Karpas-422 (cell line): ENCODE results near the gene CDIP1. TPM values are rescaled to one million over a fixed set of nuclear protein-coding genes. Genes with fewer than 3 reads are reported as not detected.

Experiments used
- DNase-seq: peaks from one replicate; pipeline ENCODE4 v3.0.0-alpha.2; 2015
- H2AFZ ChIP-seq: fragments of 200-600 bp; sonication (generic); 2 replicates; pipeline ENCODE4 v1.6.1; 2014; ENCODE audit warnings: antibody characterized with exemption, low read length, mixed read lengths
- H3K27ac ChIP-seq: fragments of 200-600 bp; sonication (generic); 2 replicates; pipeline ENCODE4 v1.5.1; 2014; ENCODE audit warnings: mild to moderate bottlenecking, low read length, moderate library complexity
- H3K27me3 ChIP-seq: fragments of 200-600 bp; sonication (generic); 2 replicates; pipeline ENCODE4 v1.6.1; 2014; ENCODE audit warnings: low read length, mixed read lengths
- H3K36me3 ChIP-seq: fragments of 200-600 bp; sonication (generic); 2 replicates; pipeline ENCODE4 v1.6.1; 2014; ENCODE audit warnings: low read length, mixed read lengths; ENCODE audit not compliant: insufficient read depth
- H3K4me1 ChIP-seq: fragments of 200-600 bp; sonication (generic); 2 replicates; pipeline ENCODE4 v1.6.1; 2014; ENCODE audit warnings: mild to moderate bottlenecking, low read length, mixed read lengths
- H3K4me2 ChIP-seq: fragments of 200-600 bp; sonication (generic); 2 replicates; pipeline ENCODE4 v1.6.1; 2014; ENCODE audit warnings: low read length, low read depth, mild to moderate bottlenecking; ENCODE audit not compliant: poor library complexity, severe bottlenecking
- H3K4me3 ChIP-seq: fragments of 200-600 bp; sonication (generic); 2 replicates; pipeline ENCODE4 v1.5.1; 2014; ENCODE audit warnings: mild to moderate bottlenecking, antibody characterized with exemption, low read length, mixed read lengths
- H3K79me2 ChIP-seq: fragments of 200-600 bp; sonication (generic); 2 replicates; pipeline ENCODE4 v1.6.1; 2014; ENCODE audit warnings: mild to moderate bottlenecking, low read length, mixed read lengths
- H3K9ac ChIP-seq: fragments of 200-600 bp; sonication (generic); 2 replicates; pipeline ENCODE4 v1.6.0; 2014; ENCODE audit warnings: low read length
- H3K9me2 ChIP-seq: fragments of 200-600 bp; sonication (generic), shearing (Covaris generic); replicated peaks from 2 replicates; pipeline ENCODE4 v1.6.0; 2014; ENCODE audit warnings: mild to moderate bottlenecking, low read length, moderate library complexity; ENCODE audit not compliant: insufficient read depth
- H3K9me3 ChIP-seq: fragments of 300-700, 200-600 bp; sonication (generic); 2 replicates; pipeline ENCODE4 v1.6.1; 2014; ENCODE audit warnings: low read length, mixed read lengths
- H4K20me1 ChIP-seq: fragments of 200-600 bp; sonication (generic); 2 replicates; pipeline ENCODE4 v1.6.1; 2014; ENCODE audit warnings: mild to moderate bottlenecking, antibody characterized with exemption, low read length, low read depth; ENCODE audit not compliant: insufficient read depth
- total RNA-seq: library from RNA; depleted of rRNA; stranded (reverse); fragments of >200 nt; shearing (Covaris generic); gene quantifications from 2 replicates; pipeline ENCODE4 v1.2.3, GENCODE V29; 2014; ENCODE audit warnings: low replicate concordance

Gene CDIP1
- total RNA-seq, 1 experiment from 2014 or later, result not detected

DNA sequence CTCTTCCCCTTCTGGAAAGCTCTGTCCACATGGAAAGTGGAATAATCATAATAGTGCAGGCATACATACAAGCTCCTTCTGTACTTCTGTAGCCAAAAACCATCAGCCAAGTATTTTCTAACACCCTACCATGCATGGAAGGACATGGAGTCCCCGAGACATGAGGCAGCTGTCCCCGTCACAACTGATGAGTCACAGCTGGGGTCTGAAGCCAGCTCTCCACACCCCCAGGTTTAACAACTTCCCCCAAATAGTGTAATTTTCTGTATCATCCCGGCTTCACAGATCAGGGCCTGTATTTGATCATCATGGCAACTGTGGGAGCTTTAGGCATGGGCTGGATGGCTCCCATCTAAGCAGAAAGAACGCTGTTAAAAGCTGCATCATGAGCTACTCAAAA, 34.1 kb upstream of the CDIP1 start:
- H3K79me2 ChIP-seq, result no peaks in the 10 kb centered on the region
- H3K9me3 ChIP-seq, result no peaks in the 10 kb centered on the region
- H3K27ac ChIP-seq, result no peak overlapping the region
- H3K36me3 ChIP-seq, result no peaks in the 10 kb centered on the region
- H3K27me3 ChIP-seq, result no peaks in the 10 kb centered on the region
- no peaks in the 10 kb centered on the region for H4K20me1 ChIP-seq
- no peaks in the 10 kb centered on the region for H3K9me2 ChIP-seq
- no peak overlapping the region for H2AFZ ChIP-seq
- DNase-seq, result no peak
- H3K4me3 ChIP-seq, result no peak overlapping the region
- H3K4me1 ChIP-seq, result no peaks in the 10 kb centered on the region
- H3K9ac ChIP-seq, result no peak overlapping the region
- no peak overlapping the region for H3K4me2 ChIP-seq

DNA sequence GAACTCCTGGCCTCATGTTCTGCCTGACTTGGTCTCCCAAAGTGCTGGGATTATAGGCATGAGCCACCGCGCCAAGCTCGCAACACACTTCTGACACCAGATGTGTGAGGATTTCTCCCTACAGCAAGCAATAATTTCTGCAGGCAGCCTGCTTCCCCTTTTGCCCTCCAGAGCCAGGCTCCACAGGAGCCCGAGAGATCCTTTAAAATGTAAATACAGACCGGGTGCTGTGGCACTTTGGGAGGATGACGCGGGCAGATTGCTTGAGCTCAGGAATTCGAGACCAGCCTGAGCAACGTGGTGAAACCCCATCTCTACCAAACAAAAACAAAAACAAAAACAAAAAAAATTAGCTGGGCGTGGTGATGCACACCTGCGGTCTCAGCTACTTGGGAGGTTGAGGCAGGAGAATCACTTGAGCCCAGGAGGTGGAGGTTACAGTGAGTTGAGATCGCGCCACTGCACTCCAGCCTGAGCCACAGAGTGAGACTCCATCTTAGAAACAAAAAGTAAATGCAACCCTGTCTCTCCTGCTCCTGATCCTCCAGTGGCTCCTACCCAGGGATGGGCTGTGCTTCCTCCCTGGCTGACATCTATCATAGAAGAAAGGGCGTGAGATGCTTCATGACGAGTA, 32.2 kb upstream of the CDIP1 start:
- no peaks in the 10 kb centered on the region for H3K79me2 ChIP-seq
- H3K4me3 ChIP-seq, result no peak overlapping the region
- no peak overlapping the region for H3K9ac ChIP-seq
- no peaks in the 10 kb centered on the region for H3K36me3 ChIP-seq
- no peak overlapping the region for H2AFZ ChIP-seq
- H3K27me3 ChIP-seq, result no peaks in the 10 kb centered on the region
- H3K4me1 ChIP-seq, result no peaks in the 10 kb centered on the region
- no peaks in the 10 kb centered on the region for H3K9me3 ChIP-seq
- H4K20me1 ChIP-seq, result no peaks in the 10 kb centered on the region
- DNase-seq, result no peak
- H3K4me2 ChIP-seq, result no peak overlapping the region
- H3K27ac ChIP-seq, result no peak overlapping the region
- H3K9me2 ChIP-seq, result no peaks in the 10 kb centered on the region

- Histone ChIP-seq H3K9ac (no peak overlapping the region), H3K9me2 (no peaks in the 10 kb centered on the region), H2AFZ (no peak overlapping the region), H3K79me2 (no peaks in the 10 kb centered on the region), H3K4me3 (no peak overlapping the region), H3K4me2 (no peak overlapping the region), H3K27ac (no peak overlapping the region), H4K20me1 (no peaks in the 10 kb centered on the region), H3K4me1 (no peaks in the 10 kb centered on the region), H3K27me3 (no peaks in the 10 kb centered on the region), H3K9me3 (no peaks in the 10 kb centered on the region), H3K36me3 (no peaks in the 10 kb centered on the region)
- DNase-seq, result no peak
Measured at GRCh38 chr16:4570086-4570485, 31.5 kb upstream of the CDIP1 start.

DNA sequence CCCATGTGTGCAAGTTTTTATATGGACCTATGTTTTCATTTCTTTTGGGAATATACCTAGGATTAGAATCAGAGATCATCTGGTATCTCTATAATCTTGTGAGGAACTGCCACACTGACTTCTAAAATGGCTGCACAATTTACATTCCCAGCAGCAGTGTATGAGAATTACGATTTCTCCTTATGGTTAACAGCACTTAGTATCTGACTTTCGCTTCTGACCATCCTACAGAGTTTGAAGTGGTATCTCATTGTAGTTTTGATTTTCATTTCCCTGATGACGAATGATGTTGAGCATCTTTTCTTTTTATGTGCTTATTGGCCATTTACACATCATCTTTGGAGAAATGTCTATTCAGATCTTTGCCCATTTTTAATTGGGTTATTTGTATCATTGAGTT, 27.6 kb upstream of the CDIP1 start:
- Histone ChIP-seq H3K27ac (no peak overlapping the region), H2AFZ (no peak overlapping the region), H3K9me2 (no peaks in the 10 kb centered on the region), H3K4me2 (no peak overlapping the region), H3K4me1 (no peaks in the 10 kb centered on the region), H3K9me3 (no peaks in the 10 kb centered on the region), H3K27me3 (no peaks in the 10 kb centered on the region), H3K9ac (no peak overlapping the region), H3K36me3 (no peaks in the 10 kb centered on the region), H4K20me1 (no peaks in the 10 kb centered on the region), H3K79me2 (no peaks in the 10 kb centered on the region), H3K4me3 (no peak overlapping the region)
- DNase-seq, result peak; percentile 35

GRCh38 chr16:4564661-4565267, 26.2 kb upstream of the CDIP1 start:
- Histone ChIP-seq H3K9me2 (no peaks in the 10 kb centered on the region), H2AFZ (no peak overlapping the region), H3K36me3 (no peaks in the 10 kb centered on the region), H3K4me1 (no peaks in the 10 kb centered on the region), H3K4me2 (no peak overlapping the region), H3K9ac (no peak overlapping the region), H4K20me1 (no peaks in the 10 kb centered on the region), H3K27me3 (no peaks in the 10 kb centered on the region), H3K27ac (no peak overlapping the region), H3K9me3 (no peaks in the 10 kb centered on the region), H3K79me2 (no peaks in the 10 kb centered on the region), H3K4me3 (no peak overlapping the region)
- DNase-seq, result no peak

DNA sequence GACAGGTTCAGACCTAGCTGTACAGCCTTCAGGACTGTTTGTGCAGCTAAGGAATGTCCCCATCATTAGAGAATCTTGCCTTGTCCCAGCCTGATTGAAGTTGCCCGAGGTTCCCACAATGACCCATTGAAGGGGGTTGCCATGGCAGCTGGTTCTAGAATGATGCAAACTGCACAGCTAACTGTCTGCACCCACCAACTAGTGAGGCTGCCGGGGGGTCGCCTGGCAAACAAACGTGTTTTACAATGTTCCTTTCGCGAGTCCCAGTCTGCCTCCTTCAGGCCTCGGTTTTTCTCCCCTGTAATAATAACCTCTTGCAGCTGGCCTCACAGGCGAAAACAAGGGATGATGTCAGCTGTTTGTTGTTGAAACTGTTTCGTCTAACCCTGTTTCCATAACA, 23.0 kb upstream of the CDIP1 start:
- Histone ChIP-seq H3K79me2 (no peaks in the 10 kb centered on the region), H3K9ac (no peak overlapping the region), H3K4me3 (no peak overlapping the region), H3K9me3 (no peaks in the 10 kb centered on the region), H3K36me3 (no peaks in the 10 kb centered on the region), H3K4me2 (no peak overlapping the region), H2AFZ (no peak overlapping the region), H3K27ac (no peak overlapping the region), H3K4me1 (no peaks in the 10 kb centered on the region), H3K27me3 (no peaks in the 10 kb centered on the region), H3K9me2 (no peaks in the 10 kb centered on the region), H4K20me1 (no peaks in the 10 kb centered on the region)
- no peak for DNase-seq

DNA sequence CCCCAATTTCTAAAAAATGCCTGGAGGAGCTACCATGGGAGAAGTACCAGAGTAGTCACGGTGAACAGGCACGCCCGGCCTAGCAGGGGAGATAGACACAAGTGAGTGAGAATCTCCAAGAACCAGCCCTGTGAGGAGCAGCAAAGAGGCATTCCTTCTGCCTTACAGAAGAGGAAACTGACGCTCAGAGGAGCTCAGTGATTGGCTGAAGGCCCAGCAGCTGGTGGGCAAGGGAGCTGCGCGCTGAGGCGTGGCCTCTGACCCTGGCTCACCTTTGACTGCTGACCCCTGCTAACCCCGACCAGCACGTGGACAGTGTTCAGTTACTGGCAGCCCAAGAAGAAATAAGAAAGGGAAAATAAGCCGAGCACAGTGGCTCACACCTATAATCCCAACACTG, 19.4 kb upstream of the CDIP1 start:
- H3K27ac ChIP-seq, result no peak overlapping the region
- no peaks in the 10 kb centered on the region for H3K36me3 ChIP-seq
- H3K9me3 ChIP-seq, result no peaks in the 10 kb centered on the region
- no peaks in the 10 kb centered on the region for H4K20me1 ChIP-seq
- no peaks in the 10 kb centered on the region for H3K9me2 ChIP-seq
- no peak for DNase-seq
- no peak overlapping the region for H3K4me2 ChIP-seq
- no peaks in the 10 kb centered on the region for H3K27me3 ChIP-seq
- no peak overlapping the region for H3K9ac ChIP-seq
- H2AFZ ChIP-seq, result no peak overlapping the region
- no peaks in the 10 kb centered on the region for H3K4me1 ChIP-seq
- H3K4me3 ChIP-seq, result no peak overlapping the region
- H3K79me2 ChIP-seq, result no peaks in the 10 kb centered on the region

GRCh38 chr16:4556580-4556979, 18.0 kb upstream of the CDIP1 start:
- Histone ChIP-seq H3K9me3 (no peaks in the 10 kb centered on the region), H3K79me2 (no peaks in the 10 kb centered on the region), H3K9ac (no peak overlapping the region), H3K27me3 (no peaks in the 10 kb centered on the region), H2AFZ (no peak overlapping the region), H3K9me2 (no peaks in the 10 kb centered on the region), H3K4me2 (no peak overlapping the region), H3K4me3 (no peak overlapping the region), H3K4me1 (no peaks in the 10 kb centered on the region), H3K27ac (no peak overlapping the region), H3K36me3 (no peaks in the 10 kb centered on the region), H4K20me1 (no peaks in the 10 kb centered on the region)
- peak; percentile 29 for DNase-seq
